Choroid plexus epithelial cell (primary cell): ENCODE data around the gene PTCSC3.
"Not testable (repeated sequence)": the region's sequence is repeated elsewhere in the genome, so short reads cannot be mapped to it uniquely, and the experiment has no call there.

Source experiments
- DNase-seq: peaks from one replicate; pipeline ENCODE4 v3.0.0-alpha.2; 2010; ENCODE audit warnings: low read depth
- H3K4me3 ChIP-seq: 2 replicates; pipeline ENCODE4 v1.5.1; 2011; ENCODE audit warnings: low read depth, mild to moderate bottlenecking, control low read depth, low read length, moderate library complexity
- CTCF ChIP-seq: conservative IDR thresholded peaks from 2 replicates; pipeline ENCODE4 v1.5.1; 2011; ENCODE audit warnings: low read depth, mild to moderate bottlenecking, control low read depth, inconsistent platforms, low read length, moderate library complexity

PTCSC3 gene

DNA sequence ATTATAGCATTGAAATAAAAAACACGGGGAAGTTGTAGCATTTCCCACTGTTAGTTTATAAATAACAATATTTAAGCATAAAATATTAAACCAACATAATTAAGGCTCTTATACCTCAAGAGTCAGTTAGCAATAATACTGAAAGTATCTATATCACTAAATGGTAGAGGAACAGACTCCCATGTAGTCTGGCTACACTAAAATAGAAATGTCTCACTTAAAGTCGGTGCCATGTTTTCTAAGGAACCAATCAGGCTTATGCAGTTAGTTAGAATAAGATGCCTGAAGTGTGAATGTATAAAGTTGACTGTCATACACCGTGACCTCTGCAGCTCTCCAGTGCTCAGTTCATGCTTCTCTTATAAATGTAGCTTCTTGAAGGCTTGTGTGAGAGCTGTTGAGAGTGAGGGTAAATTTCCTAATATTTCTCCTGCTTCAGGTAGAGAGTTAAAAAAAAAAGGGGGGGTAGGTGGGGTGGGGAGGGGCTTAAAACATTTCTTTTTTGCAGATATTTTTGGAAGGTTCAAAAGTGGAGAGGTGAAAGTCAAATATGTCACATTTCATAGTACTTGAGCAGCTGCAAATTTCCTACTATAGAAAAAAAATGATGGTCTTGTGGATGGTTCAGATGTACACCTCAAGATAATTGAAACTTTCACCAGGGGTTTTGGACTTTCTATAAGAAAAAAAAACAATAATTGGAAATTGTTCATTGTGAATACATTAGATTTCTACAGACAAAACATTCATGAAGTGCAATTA is 64.5 kb downstream of the PTCSC3 start:
- DNase-seq, result no peak
- no peak for TF ChIP-seq CTCF

DNA sequence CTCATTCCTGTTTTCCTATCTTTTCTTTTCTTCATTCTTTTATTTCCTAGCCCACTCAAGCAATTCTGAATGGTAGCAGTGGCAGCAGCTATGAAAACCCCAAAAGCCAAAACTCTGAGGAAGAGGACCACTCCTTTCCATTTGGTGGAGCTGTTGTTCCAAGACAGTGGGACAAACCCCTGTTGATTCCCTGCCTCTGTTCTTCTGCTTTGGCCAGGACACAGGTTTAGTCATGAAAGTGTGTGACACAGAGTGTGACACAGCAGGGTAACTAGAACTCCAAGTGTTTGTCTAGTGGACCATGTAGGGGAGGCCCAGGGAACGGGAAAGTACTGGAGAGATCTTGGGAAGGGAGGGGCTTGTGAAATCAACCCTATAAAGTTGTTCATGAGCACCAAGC is 71.1 kb downstream of the PTCSC3 start:
- DNase-seq, result no peak
- peak; percentile 17 for TF ChIP-seq CTCF
- no peak overlapping the region for H3K4me3 ChIP-seq

More for the DNA sequence above, 64.5 kb downstream of the PTCSC3 start:
- H3K4me3 ChIP-seq, result no peak overlapping the region

GRCh38 chr14:36104258-36104657 is 72.3 kb downstream of the PTCSC3 start:
- not testable (repeated sequence) for H3K4me3 ChIP-seq, DNase-seq

DNA sequence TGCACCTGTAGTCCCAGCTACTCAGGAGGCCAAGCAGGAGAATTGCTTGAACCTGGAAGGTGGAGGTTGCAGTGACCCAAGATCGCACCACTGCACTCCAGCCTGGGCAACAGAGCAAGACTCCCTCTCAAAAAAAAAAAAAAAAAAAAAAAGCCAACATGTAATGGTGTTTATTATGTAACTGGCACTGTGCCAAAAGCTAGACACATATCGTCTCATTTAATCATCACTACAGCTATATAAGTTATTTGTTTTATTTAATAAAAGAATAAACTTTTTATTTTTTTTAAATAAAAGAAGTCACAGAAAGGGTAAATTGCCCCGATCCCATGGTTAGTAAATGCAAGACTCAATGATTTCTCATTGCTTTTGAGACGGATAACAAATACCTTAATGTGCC is 76.9 kb downstream of the PTCSC3 start:
- no peak overlapping the region for H3K4me3 ChIP-seq
- DNase-seq, result no peak
- no peak for TF ChIP-seq CTCF

DNA sequence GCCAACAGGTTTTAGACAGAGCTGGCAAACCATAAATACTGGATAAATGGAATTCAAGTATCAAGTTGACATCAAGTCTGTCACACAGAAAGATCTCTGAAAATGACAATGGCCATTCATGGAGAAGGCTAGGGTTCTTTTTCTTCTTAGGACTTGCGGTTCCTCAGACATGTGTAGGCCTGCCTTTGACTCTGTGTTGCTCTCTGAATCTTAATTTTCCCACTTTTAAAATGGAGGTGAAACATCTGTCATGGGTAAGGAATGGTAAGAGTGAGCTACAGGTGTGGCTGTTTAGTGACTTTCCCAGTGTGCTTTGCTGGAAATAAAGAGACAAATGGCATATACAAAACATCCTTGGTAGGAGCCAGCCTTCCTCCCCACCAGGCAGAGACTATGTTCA is 79.2 kb downstream of the PTCSC3 start:
- no peak for DNase-seq
- no peak overlapping the region for H3K4me3 ChIP-seq
- no peak for TF ChIP-seq CTCF

DNA sequence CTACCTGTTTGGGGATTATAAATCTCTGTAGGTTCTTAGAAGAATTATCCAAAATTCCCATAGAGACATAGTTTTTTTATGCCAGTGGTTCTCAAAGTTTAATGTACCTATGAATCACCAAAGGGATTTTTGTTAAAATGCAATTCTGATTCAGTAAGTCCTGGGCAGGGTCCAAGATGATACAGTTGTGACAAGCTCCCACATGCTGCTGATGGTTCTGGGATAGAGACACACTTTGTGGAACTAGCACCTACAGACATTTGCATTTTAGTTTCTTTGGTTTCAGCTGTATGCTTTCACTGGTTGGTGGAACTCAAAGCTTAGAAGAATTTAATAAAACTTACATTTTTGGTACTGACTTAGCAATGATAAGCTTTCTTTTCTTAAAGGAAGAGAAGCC is 80.4 kb downstream of the PTCSC3 start:
- H3K4me3 ChIP-seq, result no peak overlapping the region
- no peak for DNase-seq
- no peak for TF ChIP-seq CTCF

DNA sequence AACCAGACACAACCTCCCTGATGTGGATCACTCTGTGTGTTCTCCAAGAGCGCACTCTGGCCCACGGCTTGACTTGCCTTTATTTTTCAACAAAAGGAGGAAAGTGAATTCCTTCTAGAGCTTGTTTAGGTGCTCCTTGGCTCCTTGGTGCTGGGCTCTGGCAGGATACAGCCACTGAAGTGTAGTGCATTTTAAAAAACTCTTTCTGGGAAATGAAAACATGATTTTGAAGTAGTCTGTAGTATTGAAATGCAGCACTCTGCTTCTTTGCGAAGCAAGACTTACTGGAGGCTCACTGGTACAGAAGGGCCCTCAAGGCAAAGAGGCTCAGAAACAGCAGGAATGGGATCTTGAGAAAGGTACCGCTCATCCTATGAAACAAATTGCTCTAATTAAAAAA is 81.6 kb downstream of the PTCSC3 start:
- TF ChIP-seq CTCF, result no peak

GRCh38 chr14:36091096-36091495 is 85.4 kb downstream of the PTCSC3 start:
- no peak for TF ChIP-seq CTCF
- DNase-seq, result peak; percentile 41

More for the DNA sequence above, 81.6 kb downstream of the PTCSC3 start:
- DNase-seq, result no peak
- H3K4me3 ChIP-seq, result no peak overlapping the region

More at GRCh38 chr14:36091096-36091495, 85.4 kb downstream of the PTCSC3 start:
- no peak overlapping the region for H3K4me3 ChIP-seq
